GM12878 (cell line): Measurements from ENCODE around the gene WDR74. TPM values are rescaled to one million over a fixed set of nuclear protein-coding genes. Genes with fewer than 3 reads are reported as not detected.

Source experiments
- ATAC-seq: fragments of 200-7000 bp; cut with Tn5 transposase; 3 replicates; pipeline ENCODE4 v1.9.1; 2020; ENCODE audit warnings: mild to moderate bottlenecking, moderate library complexity
- BruUV-seq: library from RNA; stranded (reverse); fragments of 400-500 nt; replicated peaks from 2 replicates; lab custom pipeline; 2021; lab: Mats Ljungman, UMichigan
- CTCF ChIA-PET: fragments of 300-600 bp; sonication (Branson Sonifier 250); formaldehyde crosslinking; extraction: SDS; loops from one replicate; lab custom pipeline; 2021; ENCODE audit warnings: inconsistent platforms; lab: Yijun Ruan, JAX
- POLR2A ChIA-PET: fragments of 350-600 bp; formaldehyde crosslinking; extraction: SDS; loops from one replicate; lab custom pipeline; 2021; ENCODE audit warnings: inconsistent platforms; lab: Charles Lee
- RAD21 ChIA-PET: fragments of 300-600 bp; sonication (Branson Sonifier 250); formaldehyde crosslinking; loops from one replicate; lab custom pipeline; 2023; ENCODE audit warnings: antibody characterized with exemption; ENCODE audit not compliant: unreplicated experiment; lab: Charles Lee
- SMC1A ChIA-PET: fragments of 300-600 bp; sonication (Branson Sonifier 250); formaldehyde crosslinking; loops from one replicate; lab custom pipeline; 2023; ENCODE audit not compliant: unreplicated experiment, uncharacterized antibody; lab: Charles Lee
- DNase-seq: peaks from one replicate; pipeline ENCODE4 v3.0.0-alpha.2; 2011; ENCODE audit warnings: low read depth, low spot score
- FAIRE-seq: peaks from 3 replicates; lab custom pipeline; 2011; peaks lifted over from hg19 to GRCh38; lab: Jason Lieb, UNC
- H2AFZ ChIP-seq: 2 replicates; pipeline ENCODE4 v1.6.0; 2011; ENCODE audit warnings: low read depth, low read length, control low read depth; ENCODE audit not compliant: control insufficient read depth
- H3K27ac ChIP-seq: 2 replicates; pipeline ENCODE4 v1.5.1; 2011; ENCODE audit warnings: control low read depth; ENCODE audit not compliant: control insufficient read depth, insufficient read depth
- H3K27me3 ChIP-seq, 2 experiments: replicated peaks in 1 of 2; 2 replicates each; pipeline versions ENCODE4 v1.6.0 to v1.6.1; 2011; ENCODE audit warnings: low read length in 1 of 2; ENCODE audit not compliant: control insufficient read depth in 2 of 2, insufficient read depth in 2 of 2
- H3K36me3 ChIP-seq, 2 experiments: 2 replicates each; pipeline ENCODE4 v1.5.1; 2011; ENCODE audit warnings: low read length in 1 of 2; ENCODE audit not compliant: control insufficient read depth in 2 of 2, insufficient read depth in 2 of 2
- H3K4me1 ChIP-seq: 2 replicates; pipeline ENCODE4 v1.6.1; 2011; ENCODE audit warnings: mild to moderate bottlenecking, low read length, moderate library complexity, mixed read lengths; ENCODE audit not compliant: control insufficient read depth, insufficient read depth
- H3K4me2 ChIP-seq: 2 replicates; pipeline ENCODE4 v1.6.0; 2011; ENCODE audit warnings: control low read depth; ENCODE audit not compliant: control insufficient read depth, insufficient read depth
- H3K4me3 ChIP-seq: fragments of 200-600 bp; sonication (generic); 2 replicates; pipeline ENCODE4 v1.5.1; 2016
- H3K79me2 ChIP-seq: 2 replicates; pipeline ENCODE4 v1.6.0; 2011; ENCODE audit warnings: low read length; ENCODE audit not compliant: control insufficient read depth, insufficient read depth
- H3K9ac ChIP-seq: 2 replicates; pipeline ENCODE4 v1.8.0; 2011; ENCODE audit warnings: low read length, control low read depth, mixed read lengths; ENCODE audit not compliant: control insufficient read depth, insufficient read depth
- H3K9me3 ChIP-seq: replicated peaks from 3 replicates; pipeline ENCODE4 v1.5.1; 2011; ENCODE audit warnings: mild to moderate bottlenecking, low read length; ENCODE audit not compliant: control insufficient read depth, insufficient read depth
- H4K20me1 ChIP-seq: 2 replicates; pipeline ENCODE4 v1.6.0; 2011; ENCODE audit not compliant: control insufficient read depth, insufficient read depth
- EP300 ChIP-seq, 2 experiments: fragments of 150-350 bp in 1 of 2; IDR thresholded peaks; 2 replicates each; pipeline ENCODE4 v1.6.1; 2011 to 2012; ENCODE audit warnings: low read depth in 2 of 2, low read length in 2 of 2, borderline replicate concordance in 1 of 2, improper control_type of control experiment in 1 of 2, inconsistent platforms in 1 of 2; ENCODE audit not compliant: control insufficient read depth in 1 of 2
- IKZF2 ChIP-seq, 2 experiments: fragments of 450-650 bp; IDR thresholded peaks; 2 replicates each; pipeline ENCODE4 v1.6.1; 2017; ENCODE audit warnings: mild to moderate bottlenecking in 2 of 2, moderate library complexity in 2 of 2
- LARP7 ChIP-seq: fragments of 450-650 bp; IDR thresholded peaks from 2 replicates; pipeline ENCODE4 v1.6.1; 2017; ENCODE audit warnings: mild to moderate bottlenecking
- MYC ChIP-seq: IDR thresholded peaks from 2 replicates; pipeline ENCODE4 v1.6.1; 2011; ENCODE audit warnings: mild to moderate bottlenecking, low read length, moderate library complexity, inconsistent platforms; ENCODE audit not compliant: insufficient read depth, insufficient replicate concordance, insufficient read length, severe bottlenecking
- POLR2AphosphoS5 ChIP-seq: IDR thresholded peaks from 2 replicates; pipeline ENCODE4 v1.6.1; 2011; ENCODE audit warnings: mild to moderate bottlenecking, low read length, inconsistent platforms
- TCF12 ChIP-seq: IDR thresholded peaks from 2 replicates; pipeline ENCODE4 v1.6.1; 2011; ENCODE audit warnings: low read depth, mild to moderate bottlenecking, low read length
- WGBS: methylation state at CpG from one replicate; pipeline ENCODE4 v1.1.6; 2016; ENCODE audit warnings: low lambda C conversion rate; ENCODE audit not compliant: insufficient replicate concordance, insufficient coverage; ENCODE audit errors: missing lambda C conversion rate; 5-methylcytosine and 5-hydroxymethylcytosine counted together
- in situ Hi-C: fragments of 300-500 bp; cut with MboI; formaldehyde crosslinking; loops from 9 replicates; pipeline ENCODE4 v1.14.3; 2018; ENCODE audit warnings: mixed read lengths
- intact Hi-C: fragments of 100-400 bp; cut with micrococcal nuclease; formaldehyde crosslinking; loops from one replicate; pipeline ENCODE4 v1.14.2; 2022; ENCODE audit not compliant: unreplicated experiment
- polyA plus RNA-seq, 11 experiments: library from polyadenylated mRNA; depleted of rRNA in 4 of 11; unstranded in 6 of 11; stranded (reverse) in 5 of 11; fragments of >200 nt; fragmentation: Nextera tagmentation in 4 of 11; fragmentation: Illumina TruSeq in 1 of 11; extraction: Ambion mirVana in 4 of 11; extraction: Trizol in 1 of 11; gene quantifications; 1 replicate in 1 of 11; 2 replicates in 10 of 11; pipeline versions ENCODE4 v1.2.1 to v1.2.3, GENCODE V29; 2011 to 2016; ENCODE audit warnings: inconsistent platforms in 2 of 11, missing spikeins in 2 of 11, low read depth in 1 of 11
- total RNA-seq, 4 experiments: library from RNA; depleted of rRNA in 3 of 4; stranded (reverse); fragments of >200 nt in 3 of 4; fragmentation: Illumina TruSeq in 1 of 4; extraction: Trizol in 1 of 4; gene quantifications; 2 replicates each; pipeline versions ENCODE4 v1.2.1 to v1.2.3, GENCODE V29; 2013 to 2021

Gene WDR74
- total and polyA plus RNA-seq, 10 of the 15 experiments (the other 5 are each of a cell fraction or from before 2014, with no cell fraction given): 18.2 to 103 (median 60.7) TPM

- TF ChIP-seq IKZF2 (IDR thresholded peaks at IDR 0.05): no peak
Observed at GRCh38 chr11:62796281-62796680, 43.1 kb downstream of the WDR74 start (continued).

DNA sequence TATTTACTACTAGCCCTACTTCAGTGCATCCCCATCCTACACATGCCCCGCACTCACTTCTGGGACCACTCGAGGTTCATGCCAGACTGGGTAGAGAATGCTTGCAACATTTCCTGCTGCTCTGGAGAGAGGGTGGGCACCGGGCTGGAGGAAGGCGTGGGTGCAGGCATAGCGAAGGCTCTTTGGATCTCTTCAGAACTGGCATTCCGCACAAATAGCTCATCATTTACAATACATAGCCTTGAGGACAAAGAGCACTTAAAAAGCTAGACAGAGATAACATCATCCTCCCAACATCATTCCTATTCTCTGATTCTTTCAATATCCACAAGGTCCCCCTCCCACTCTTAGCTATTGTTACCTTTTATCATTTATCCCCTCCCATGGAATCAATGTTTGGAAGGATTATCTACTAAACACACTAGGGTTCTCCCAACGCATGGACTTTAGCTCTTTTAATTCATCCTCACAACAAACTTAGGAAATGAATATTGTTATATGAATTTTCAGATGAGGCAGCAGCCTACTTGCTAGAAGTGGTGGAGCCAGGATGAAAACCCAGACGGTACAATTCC is 45.1 kb downstream of the WDR74 start:
- H3K36me3 ChIP-seq: peaks cover 23 to 31% of the 10 kb centered on the region in 2 experiments
- no peak overlapping the region for H3K9ac ChIP-seq
- POLR2A ChIA-PET: interaction anchor here (0.7 to 2.3 kb wide), 10 partner anchors 8 to 61 kb away, joined by 3 to 9 read pairs (median 4); partner anchors contain the start of genes NXF1 and TEX54
- peaks cover 8% of the 10 kb centered on the region; the same call in 1 of the 2 replicates for H3K4me1 ChIP-seq
- peaks cover 18% of the 10 kb centered on the region for H3K79me2 ChIP-seq
- BruUV-seq: no TSS peak
- no peaks in the 10 kb centered on the region for H3K27me3 ChIP-seq
- in situ Hi-C loops: no loop called here
- H3K9me3 ChIP-seq: no peaks in the 10 kb centered on the region
- FAIRE-seq (no peak), ATAC-seq (no peak), DNase-seq (no peak)
- no peak overlapping the region for H3K27ac ChIP-seq
- CTCF ChIA-PET: interaction anchor here (0.7 to 0.8 kb wide), 2 partner anchors 46 to 87 kb away, joined by 3 read pairs; partner anchors contain the start of gene SLC3A2
- H4K20me1 ChIP-seq: no peaks in the 10 kb centered on the region
- no peak overlapping the region for H3K4me3 ChIP-seq
- RAD21 ChIA-PET: interaction anchor here (0.9 to 1.6 kb wide), 3 partner anchors 19 to 67 kb away, joined by 3 read pairs; no protein-coding TSS in a partner anchor
- SMC1A ChIA-PET: interaction anchor here (0.6 to 1.4 kb wide), 4 partner anchors 11 to 67 kb away, joined by 3 to 4 read pairs (median 4); partner anchors contain the start of genes NXF1 and WDR74
- no peak for TF ChIP-seq EP300 (IDR thresholded peaks at IDR 0.05; ENCODE audit: borderline replicate concordance in 1 of 2, control insufficient read depth in 1 of 2, low read depth in 2 of 2, low read length in 2 of 2)
- TF ChIP-seq, all 136 proteins: peak for 0
- Histone ChIP-seq H2AFZ (no peak overlapping the region), H3K4me2 (no peak overlapping the region)
- 96% methylated on average over 8 of the region's 8 CpGs for whole genome bisulfite sequencing
- intact Hi-C loops: no loop called here

DNA sequence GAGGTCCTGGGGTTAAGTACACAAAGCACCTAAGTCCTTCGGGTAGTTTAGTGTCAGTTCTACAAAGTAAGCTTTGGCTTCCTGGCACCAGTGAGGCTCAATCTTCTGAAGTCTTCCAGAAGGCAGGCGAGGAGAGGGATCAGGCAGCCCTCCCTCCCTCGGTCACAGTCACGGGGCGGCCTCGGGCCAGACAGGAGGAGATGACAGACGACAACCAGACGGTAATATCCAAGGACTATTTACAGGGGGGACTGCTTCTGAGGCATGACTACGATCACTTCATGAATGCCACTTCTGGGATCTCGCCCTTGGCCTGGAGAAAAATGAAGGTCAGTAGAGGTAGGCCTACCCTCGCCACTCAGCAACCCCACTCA is 47.2 kb downstream of the WDR74 start:
- peaks cover 34% of the 10 kb centered on the region for H3K79me2 ChIP-seq
- H3K4me2 ChIP-seq: peak overlapping the region; percentile 71
- in situ Hi-C loops: no loop called here
- no peak for TF ChIP-seq TCF12
- peak; percentile 28; the same call in 1 of the 2 replicates for TF ChIP-seq LARP7
- peak; percentile 1 for TF ChIP-seq MYC
- peak; percentile 10; the same call in 1 of the 2 replicates for TF ChIP-seq POLR2AphosphoS5
- TF ChIP-seq, all 136 proteins: peak for 3
- ChIA-PET SMC1A (interaction anchor here (1.0 kb wide), 1 partner anchor 12 kb away, joined by 3 read pairs; no protein-coding TSS in a partner anchor), CTCF (interaction anchor here (1.2 to 1.5 kb wide), 4 partner anchors 24 to 89 kb away, joined by 3 to 4 read pairs (median 3); partner anchors contain the start of gene SLC3A2), RAD21 (interaction anchor here (0.7 to 1.3 kb wide), 2 partner anchors 40 to 70 kb away, joined by 3 read pairs; partner anchors contain the start of gene STX5), POLR2A (interaction anchor here (0.6 to 3.7 kb wide), 6 partner anchors 12 to 74 kb away, joined by 3 to 13 read pairs (median 4); partner anchors contain the start of genes NXF1, STX5 and TEX54)
- no peak overlapping the region for H2AFZ ChIP-seq
- ATAC-seq: no peak
- no peak overlapping the region for H3K9ac ChIP-seq
- no TSS peak for BruUV-seq
- peak; percentile 52 for FAIRE-seq
- no peaks in the 10 kb centered on the region for H3K9me3 ChIP-seq
- intact Hi-C loops: no loop called here
- no peak for DNase-seq
- peaks cover 16 to 27% of the 10 kb centered on the region in 2 experiments for H3K36me3 ChIP-seq
- H3K27me3 ChIP-seq: no peaks in the 10 kb centered on the region
- no peaks in the 10 kb centered on the region for H4K20me1 ChIP-seq
- peak overlapping the region; percentile 84; the same call in 1 of the 2 replicates for H3K4me3 ChIP-seq
- no peak overlapping the region for H3K27ac ChIP-seq
- peaks cover 11% of the 10 kb centered on the region for H3K4me1 ChIP-seq
- 22% methylated on average over 11 of the region's 11 CpGs for WGBS
